Activated CD4-positive, alpha-beta memory T cell treated with anti-CD3 and anti-CD28 coated beads for 36 hours (primary cell): ENCODE data around the gene ADGRB3. TPM values are rescaled to one million over a fixed set of nuclear protein-coding genes. Genes with fewer than 3 reads are reported as not detected.

Source experiments
- CTCF ChIA-PET: fragments of 350-600 bp; sonication (Branson Sonifier 250); formaldehyde crosslinking; loops from one replicate; lab custom pipeline; 2021; ENCODE audit warnings: antibody characterized with exemption, inconsistent platforms; lab: Charles Lee
- POLR2A ChIA-PET: fragments of 350-600 bp; sonication (Branson Sonifier 250); formaldehyde crosslinking; loops from one replicate; lab custom pipeline; 2021; ENCODE audit warnings: antibody characterized with exemption; lab: Charles Lee
- DNase-seq: peaks from one replicate; pipeline ENCODE4 v3.0.0-alpha.2; 2020
- H3K27ac Mint-ChIP-seq: one replicate; pipeline ENCODE4 v1.8.0; 2021; ENCODE audit warnings: mixed read lengths
- H3K27me3 Mint-ChIP-seq: one replicate; pipeline ENCODE4 v1.8.0; 2021; ENCODE audit warnings: mixed read lengths
- H3K36me3 Mint-ChIP-seq: one replicate; pipeline ENCODE4 v1.8.0; 2021; ENCODE audit warnings: mixed read lengths
- H3K4me1 Mint-ChIP-seq: one replicate; pipeline ENCODE4 v1.8.0; 2021; ENCODE audit warnings: low read depth, mixed read lengths
- H3K4me3 Mint-ChIP-seq: one replicate; pipeline ENCODE4 v1.8.0; 2021; ENCODE audit warnings: mild to moderate bottlenecking, mixed read lengths
- H3K9me3 Mint-ChIP-seq: one replicate; pipeline ENCODE4 v1.8.0; 2021; ENCODE audit warnings: mixed read lengths
- intact Hi-C: fragments of 100-400 bp; cut with micrococcal nuclease; formaldehyde crosslinking; loops from one replicate; pipeline ENCODE4 v1.15.1; 2023
- total RNA-seq, 2 experiments: library from RNA; stranded (reverse); gene quantifications; one replicate each; pipeline ENCODE4 v1.2.3, GENCODE V29; 2021

Gene ADGRB3
- total RNA-seq, 2 experiments from 2014 or later: not detected

GRCh38 chr6:69145062-69145461, 510.0 kb downstream of the ADGRB3 start:
- H3K9me3 Mint-ChIP-seq: peaks cover 3% of the 10 kb centered on the region
- no peak overlapping the region for H3K27ac Mint-ChIP-seq
- ChIA-PET CTCF (no interaction called here), POLR2A (no interaction called here)
- no peak overlapping the region for H3K4me3 Mint-ChIP-seq
- no peaks in the 10 kb centered on the region for H3K36me3 Mint-ChIP-seq
- H3K4me1 Mint-ChIP-seq: no peaks in the 10 kb centered on the region
- no peak for DNase-seq
- no peaks in the 10 kb centered on the region for H3K27me3 Mint-ChIP-seq
- intact Hi-C loops: no loop called here

GRCh38 chr6:69146385-69146784, 511.3 kb downstream of the ADGRB3 start:
- Mint-ChIP-seq H3K9me3 (peaks cover 3% of the 10 kb centered on the region), H3K4me3 (no peak overlapping the region), H3K27ac (no peak overlapping the region), H3K36me3 (no peaks in the 10 kb centered on the region), H3K4me1 (no peaks in the 10 kb centered on the region), H3K27me3 (no peaks in the 10 kb centered on the region)
- DNase-seq: no peak
- intact Hi-C loops: no loop called here
- CTCF ChIA-PET: no interaction called here
- POLR2A ChIA-PET: no interaction called here

GRCh38 chr6:69155467-69155866, 520.4 kb downstream of the ADGRB3 start:
- ChIA-PET POLR2A (no interaction called here), CTCF (no interaction called here)
- no peak overlapping the region for H3K4me3 Mint-ChIP-seq
- intact Hi-C loops: no loop called here
- no peaks in the 10 kb centered on the region for H3K4me1 Mint-ChIP-seq
- no peaks in the 10 kb centered on the region for H3K27me3 Mint-ChIP-seq
- H3K27ac Mint-ChIP-seq: no peak overlapping the region
- H3K36me3 Mint-ChIP-seq: no peaks in the 10 kb centered on the region
- no peaks in the 10 kb centered on the region for H3K9me3 Mint-ChIP-seq
- DNase-seq: no peak

- no peak for DNase-seq
- Mint-ChIP-seq H3K4me3 (no peak overlapping the region), H3K27ac (no peak overlapping the region), H3K9me3 (no peaks in the 10 kb centered on the region), H3K4me1 (no peaks in the 10 kb centered on the region), H3K27me3 (no peaks in the 10 kb centered on the region), H3K36me3 (no peaks in the 10 kb centered on the region)
- intact Hi-C loops: no loop called here
- CTCF ChIA-PET: no interaction called here
- POLR2A ChIA-PET: no interaction called here
These were observed 527.7 kb downstream of the ADGRB3 start for GRCh38 chr6:69162811-69163210.

- no peaks in the 10 kb centered on the region for H3K4me1 Mint-ChIP-seq
- H3K27ac Mint-ChIP-seq: no peak overlapping the region
- no peaks in the 10 kb centered on the region for H3K9me3 Mint-ChIP-seq
- H3K27me3 Mint-ChIP-seq: no peaks in the 10 kb centered on the region
- intact Hi-C loops: no loop called here
- ChIA-PET POLR2A (no interaction called here), CTCF (no interaction called here)
- no peak for DNase-seq
- H3K36me3 Mint-ChIP-seq: no peaks in the 10 kb centered on the region
- H3K4me3 Mint-ChIP-seq: no peak overlapping the region
These were observed 529.6 kb downstream of the ADGRB3 start for GRCh38 chr6:69164564-69165229.

GRCh38 chr6:69179681-69180080, 544.6 kb downstream of the ADGRB3 start:
- ChIA-PET POLR2A (no interaction called here), CTCF (no interaction called here)
- no peak for DNase-seq
- no peaks in the 10 kb centered on the region for H3K27me3 Mint-ChIP-seq
- H3K4me3 Mint-ChIP-seq: no peak overlapping the region
- H3K27ac Mint-ChIP-seq: no peak overlapping the region
- H3K9me3 Mint-ChIP-seq: no peaks in the 10 kb centered on the region
- no peaks in the 10 kb centered on the region for H3K4me1 Mint-ChIP-seq
- intact Hi-C loops: no loop called here
- H3K36me3 Mint-ChIP-seq: no peaks in the 10 kb centered on the region

- Mint-ChIP-seq H3K9me3 (no peaks in the 10 kb centered on the region), H3K4me3 (no peak overlapping the region), H3K27ac (no peak overlapping the region), H3K27me3 (no peaks in the 10 kb centered on the region), H3K36me3 (no peaks in the 10 kb centered on the region), H3K4me1 (no peaks in the 10 kb centered on the region)
- DNase-seq: no peak
- POLR2A ChIA-PET: no interaction called here
- intact Hi-C loops: no loop called here
- CTCF ChIA-PET: no interaction called here
These were observed 545.4 kb downstream of the ADGRB3 start for GRCh38 chr6:69180361-69181067.

GRCh38 chr6:69181964-69182363, 546.9 kb downstream of the ADGRB3 start:
- Mint-ChIP-seq H3K9me3 (no peaks in the 10 kb centered on the region), H3K27ac (no peak overlapping the region), H3K36me3 (no peaks in the 10 kb centered on the region), H3K27me3 (no peaks in the 10 kb centered on the region), H3K4me3 (no peak overlapping the region), H3K4me1 (no peaks in the 10 kb centered on the region)
- ChIA-PET POLR2A (interaction anchor here (0.6 kb wide), 1 partner anchor 786 kb away, joined by 3 read pairs; no protein-coding TSS in a partner anchor), CTCF (no interaction called here)
- intact Hi-C loops: no loop called here
- no peak for DNase-seq

GRCh38 chr6:69185276-69185675, 550.2 kb downstream of the ADGRB3 start:
- POLR2A ChIA-PET: no interaction called here
- no peaks in the 10 kb centered on the region for H3K9me3 Mint-ChIP-seq
- intact Hi-C loops: no loop called here
- H3K4me1 Mint-ChIP-seq: no peaks in the 10 kb centered on the region
- no peak overlapping the region for H3K4me3 Mint-ChIP-seq
- CTCF ChIA-PET: no interaction called here
- no peaks in the 10 kb centered on the region for H3K27me3 Mint-ChIP-seq
- no peaks in the 10 kb centered on the region for H3K36me3 Mint-ChIP-seq
- no peak for DNase-seq
- H3K27ac Mint-ChIP-seq: no peak overlapping the region

GRCh38 chr6:69202768-69203167, 567.7 kb downstream of the ADGRB3 start:
- no peaks in the 10 kb centered on the region for H3K27me3 Mint-ChIP-seq
- H3K36me3 Mint-ChIP-seq: no peaks in the 10 kb centered on the region
- H3K9me3 Mint-ChIP-seq: no peaks in the 10 kb centered on the region
- ChIA-PET CTCF (no interaction called here), POLR2A (no interaction called here)
- H3K4me1 Mint-ChIP-seq: no peaks in the 10 kb centered on the region
- intact Hi-C loops: no loop called here
- no peak for DNase-seq
- H3K27ac Mint-ChIP-seq: no peak overlapping the region
- H3K4me3 Mint-ChIP-seq: no peak overlapping the region

- CTCF ChIA-PET: no interaction called here
These were observed 581.0 kb downstream of the ADGRB3 start for GRCh38 chr6:69216127-69216526.

GRCh38 chr6:69217343-69217742, 582.3 kb downstream of the ADGRB3 start:
- no peaks in the 10 kb centered on the region for H3K4me1 Mint-ChIP-seq
- H3K36me3 Mint-ChIP-seq: no peaks in the 10 kb centered on the region
- no peaks in the 10 kb centered on the region for H3K9me3 Mint-ChIP-seq
- no peak overlapping the region for H3K27ac Mint-ChIP-seq
- ChIA-PET POLR2A (no interaction called here), CTCF (no interaction called here)
- no peaks in the 10 kb centered on the region for H3K27me3 Mint-ChIP-seq
- no peak for DNase-seq
- H3K4me3 Mint-ChIP-seq: no peak overlapping the region
- intact Hi-C loops: no loop called here

More at GRCh38 chr6:69216127-69216526, 581.0 kb downstream of the ADGRB3 start:
- Mint-ChIP-seq H3K27ac (no peak overlapping the region), H3K9me3 (no peaks in the 10 kb centered on the region), H3K27me3 (no peaks in the 10 kb centered on the region), H3K36me3 (no peaks in the 10 kb centered on the region), H3K4me3 (no peak overlapping the region), H3K4me1 (no peaks in the 10 kb centered on the region)
- DNase-seq: no peak
- POLR2A ChIA-PET: no interaction called here
- intact Hi-C loops: no loop called here

- Mint-ChIP-seq H3K4me3 (no peak overlapping the region), H3K27ac (no peak overlapping the region), H3K27me3 (no peaks in the 10 kb centered on the region), H3K36me3 (no peaks in the 10 kb centered on the region), H3K4me1 (no peaks in the 10 kb centered on the region), H3K9me3 (no peaks in the 10 kb centered on the region)
- intact Hi-C loops: no loop called here
- POLR2A ChIA-PET: no interaction called here
- no peak for DNase-seq
- CTCF ChIA-PET: no interaction called here
These were observed 585.3 kb downstream of the ADGRB3 start for GRCh38 chr6:69220375-69220774.
